Activated CD8-positive, alpha-beta memory T cell treated with anti-CD3 and anti-CD28 coated beads, Interleukin-2, amount 50 U/mL, for 1 hour (primary cell): ENCODE measurements around the gene EIF2S2.

Experiments
- DNase-seq: peaks from one replicate; pipeline ENCODE4 v3.0.0-alpha.2; 2020; ENCODE audit errors: extremely low read depth

The EIF2S2 gene

DNA sequence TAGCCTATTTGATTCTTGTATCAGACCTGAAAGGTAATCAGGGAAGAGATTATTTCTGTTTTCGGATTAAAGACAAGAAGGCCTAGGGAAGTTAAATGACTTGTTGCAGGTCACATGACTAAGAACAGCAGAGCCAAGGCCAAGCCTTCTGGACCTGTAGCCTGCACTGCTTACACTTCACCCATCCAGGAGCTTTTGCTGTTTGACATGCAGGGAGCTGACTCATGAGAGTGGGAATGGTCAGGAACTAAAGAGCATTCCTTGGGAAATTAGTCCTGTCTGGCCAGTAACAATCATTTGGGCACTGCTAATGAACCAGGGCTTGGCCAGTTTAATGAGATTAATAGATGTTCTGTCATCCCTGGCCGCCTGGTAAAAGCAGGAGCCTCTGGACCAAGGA is 46.8 kb downstream of the EIF2S2 start:
- DNase-seq, result no peak

DNA sequence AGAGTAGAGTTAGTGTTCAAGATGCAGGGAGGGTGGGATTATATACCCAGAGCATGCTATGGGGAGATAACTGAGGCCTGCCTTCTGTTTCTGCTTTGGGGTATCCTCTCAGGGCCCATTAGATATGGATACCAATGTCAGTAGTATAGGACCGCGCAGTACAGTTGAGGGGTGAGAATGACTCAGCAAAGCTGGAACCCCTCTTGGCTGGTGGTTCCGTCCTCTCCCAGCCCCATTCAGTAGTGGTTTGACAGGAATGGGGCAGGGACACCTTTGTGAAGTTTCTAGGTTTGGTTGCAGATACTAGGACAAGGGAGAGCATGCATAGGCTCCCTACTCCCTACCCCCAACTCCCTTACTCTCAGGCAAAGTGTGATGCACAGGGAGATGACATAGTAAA is 47.8 kb downstream of the EIF2S2 start:
- DNase-seq, result no peak

DNA sequence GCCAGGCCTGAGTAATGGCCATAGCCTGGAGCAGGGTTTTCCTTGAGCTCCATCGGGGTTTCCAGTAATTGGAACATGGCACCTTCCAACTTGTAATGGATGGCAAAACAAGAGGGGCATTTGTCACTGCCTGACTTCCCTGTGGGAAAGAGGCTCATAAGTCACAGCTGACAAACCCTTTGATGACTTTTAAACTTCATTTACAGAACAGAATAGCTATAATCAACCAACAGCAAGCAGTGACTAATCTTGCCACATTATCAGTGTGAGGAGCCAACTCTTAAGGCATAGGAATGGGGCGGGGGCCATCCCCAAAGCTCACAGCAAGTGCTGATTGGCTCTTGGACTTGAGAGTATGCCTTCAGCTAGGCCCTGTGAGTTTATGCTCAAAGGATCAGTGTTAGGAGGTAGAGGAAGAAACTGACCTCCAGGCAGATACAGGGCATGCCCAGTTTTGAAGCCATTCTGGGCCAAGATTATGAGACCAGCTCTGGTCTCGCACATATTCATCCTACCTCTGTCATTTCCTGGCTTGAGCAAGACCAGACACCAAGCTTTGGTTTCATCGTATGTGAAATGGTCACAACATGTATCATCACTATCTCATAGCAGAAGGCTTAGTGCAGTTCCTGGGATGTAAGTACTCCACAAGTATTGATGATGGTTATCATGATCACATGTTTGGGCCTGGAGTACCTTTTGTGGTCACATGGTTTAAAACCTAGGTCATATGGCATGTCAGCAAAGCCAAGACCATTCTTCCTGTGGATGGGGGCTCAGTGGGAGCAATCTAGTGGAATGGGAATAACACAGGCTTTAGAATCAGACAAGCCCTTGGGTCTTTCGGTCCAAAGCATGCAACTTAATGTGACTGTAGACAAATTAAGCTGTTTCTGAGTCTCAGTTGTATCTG is 49.2 kb downstream of the EIF2S2 start:
- DNase-seq, result no peak

DNA sequence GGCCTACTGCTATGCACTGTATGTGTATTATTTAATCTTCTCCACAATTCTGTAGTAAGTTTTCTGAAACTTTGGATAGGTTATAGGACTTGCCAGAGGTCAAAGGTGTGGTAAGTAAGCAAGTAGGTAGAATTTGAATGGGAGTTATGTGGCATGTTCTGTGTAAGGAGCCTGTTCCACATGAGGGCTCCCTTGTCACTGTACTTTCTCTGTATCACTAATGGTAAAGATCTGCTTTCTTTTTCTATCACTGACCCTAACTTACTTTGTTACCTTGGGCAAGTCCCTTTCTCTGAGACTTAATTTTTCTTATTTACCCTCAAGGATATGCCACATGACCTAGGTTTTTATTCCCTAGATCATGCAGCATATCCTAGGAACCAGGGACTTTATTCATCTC is 50.3 kb downstream of the EIF2S2 start:
- no peak for DNase-seq

DNA sequence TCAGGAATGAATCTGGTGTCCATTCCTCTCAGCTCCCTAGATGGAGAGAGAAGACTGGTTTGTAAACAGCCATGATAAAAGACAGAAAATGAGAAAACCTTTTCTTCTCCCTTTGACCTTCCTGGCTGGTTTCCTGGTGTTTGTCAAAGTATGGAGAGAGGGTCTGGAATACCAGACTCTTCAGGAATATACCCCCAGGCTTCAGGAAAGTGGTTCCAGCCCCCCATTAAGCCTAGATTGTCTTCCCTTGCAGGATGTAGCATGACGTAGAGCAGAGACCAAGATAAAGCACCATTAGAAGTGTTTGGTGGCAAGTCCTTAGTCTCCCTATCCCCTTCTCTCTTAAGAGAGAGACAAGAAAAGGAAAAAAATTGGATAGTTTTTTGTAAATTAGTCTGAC is 51.1 kb downstream of the EIF2S2 start:
- no peak for DNase-seq

DNA sequence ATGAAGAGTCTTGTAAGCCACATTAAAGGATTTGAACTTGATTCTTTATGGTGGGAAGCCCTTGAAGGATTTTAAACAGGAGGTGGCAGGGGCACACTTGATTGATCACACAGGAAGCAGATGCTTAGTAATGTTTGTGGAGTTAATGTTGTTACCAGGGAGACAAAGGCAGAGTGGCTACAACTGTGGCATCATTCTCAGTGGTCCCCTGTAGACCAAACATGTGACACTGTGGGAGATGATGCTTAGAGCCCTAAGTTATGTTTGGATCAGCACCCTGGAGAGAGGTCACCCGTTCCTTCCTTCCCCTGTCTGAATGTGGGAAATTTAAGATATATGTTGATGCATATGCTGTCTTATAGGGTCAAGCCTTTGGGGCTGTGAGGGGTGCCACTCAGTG is 53.2 kb downstream of the EIF2S2 start:
- DNase-seq, result no peak

DNA sequence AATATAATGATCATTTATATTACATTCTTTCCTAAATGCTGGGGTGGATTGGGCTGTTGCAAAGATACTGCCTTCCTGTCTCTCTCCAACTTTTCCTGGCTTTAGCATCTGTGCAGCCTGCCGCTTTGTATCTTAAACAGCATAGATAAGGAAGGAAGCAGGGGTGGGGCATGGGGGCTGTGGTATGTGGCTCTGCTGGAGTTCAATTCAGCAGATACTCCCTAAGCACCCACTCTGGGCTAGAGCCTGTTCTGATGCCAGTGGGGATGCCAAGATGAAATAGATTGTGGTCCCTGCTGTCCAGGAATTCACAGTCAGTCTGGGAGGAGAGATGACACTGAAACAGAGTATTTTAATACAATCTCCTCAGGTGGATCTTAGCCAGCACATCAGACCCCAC is 56.8 kb downstream of the EIF2S2 start:
- DNase-seq, result no peak

DNA sequence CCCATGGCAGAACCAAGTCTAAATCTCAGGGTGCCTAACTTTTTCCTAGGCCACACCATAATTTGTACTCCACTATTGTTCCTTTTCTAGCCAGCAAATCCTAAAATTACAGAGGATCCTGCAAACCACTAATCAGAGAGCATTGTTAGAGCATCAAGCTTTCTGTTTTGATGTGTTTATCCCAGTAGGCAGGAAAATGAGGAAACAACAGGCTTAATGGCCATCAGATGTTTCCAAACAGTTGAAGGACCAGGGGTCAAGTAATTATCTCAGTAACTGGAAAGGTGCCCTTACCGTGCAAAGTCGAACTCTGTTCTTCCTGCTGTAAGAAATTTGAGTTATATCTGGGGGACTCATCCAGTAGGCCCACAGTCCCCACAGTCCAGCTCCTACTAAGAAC is 59.6 kb downstream of the EIF2S2 start:
- DNase-seq, result no peak

DNA sequence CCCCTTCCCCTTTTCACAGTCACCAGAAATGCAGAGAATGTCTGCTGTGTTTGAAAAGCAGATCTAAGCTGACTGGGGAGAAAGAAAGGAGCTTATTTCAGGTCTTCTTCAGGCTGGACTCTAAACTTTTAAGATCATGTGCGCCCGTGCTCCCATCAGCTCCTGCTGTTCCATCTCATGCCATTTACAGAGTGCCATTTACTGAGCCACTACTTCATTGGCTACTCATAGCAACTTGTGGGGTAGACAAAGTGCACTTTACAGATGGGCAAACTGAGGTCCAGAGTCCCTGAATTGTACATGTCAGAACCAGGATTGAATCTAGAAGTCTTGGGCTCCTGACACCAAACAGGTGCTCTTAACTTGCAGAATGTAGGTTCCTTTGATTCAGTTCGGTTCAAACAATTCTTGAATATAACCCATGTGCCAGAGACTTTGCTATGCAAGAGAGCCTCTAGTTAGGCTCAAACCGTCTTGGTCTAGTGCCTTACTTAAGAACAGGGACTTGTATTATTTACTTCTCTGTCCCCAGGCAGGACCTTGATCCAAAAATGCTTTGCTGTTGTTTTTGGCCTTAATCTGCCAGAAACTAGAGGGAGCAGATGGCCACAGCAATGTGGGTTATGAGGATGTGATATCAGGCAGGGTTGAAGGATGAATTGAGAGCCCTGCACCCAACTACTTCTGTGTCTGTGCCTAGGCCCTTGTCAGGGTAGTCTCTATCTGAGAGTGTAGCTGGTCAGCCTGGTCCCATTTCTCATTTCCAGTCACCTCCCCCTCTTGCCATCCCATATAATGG is 61.9 kb downstream of the EIF2S2 start:
- DNase-seq, result no peak

DNA sequence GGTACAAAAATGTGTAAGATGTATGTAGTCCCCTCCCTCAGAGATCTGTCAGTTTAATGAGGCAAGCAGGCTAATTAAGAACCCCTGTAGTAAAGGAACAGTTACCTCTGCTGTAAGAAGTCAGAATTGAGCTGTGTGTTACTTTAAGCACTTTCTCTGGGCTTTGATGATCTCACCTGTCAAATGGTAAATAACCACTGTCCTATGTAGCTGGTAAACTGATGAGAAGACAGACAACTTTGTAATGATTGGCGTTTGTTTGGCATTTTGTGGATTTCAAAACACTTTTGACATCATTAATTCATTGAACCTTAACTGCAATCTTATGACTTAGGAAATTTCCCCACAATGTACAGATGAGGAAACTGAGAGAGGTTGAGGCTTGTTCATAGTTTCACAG is 62.7 kb downstream of the EIF2S2 start:
- DNase-seq, result no peak

DNA sequence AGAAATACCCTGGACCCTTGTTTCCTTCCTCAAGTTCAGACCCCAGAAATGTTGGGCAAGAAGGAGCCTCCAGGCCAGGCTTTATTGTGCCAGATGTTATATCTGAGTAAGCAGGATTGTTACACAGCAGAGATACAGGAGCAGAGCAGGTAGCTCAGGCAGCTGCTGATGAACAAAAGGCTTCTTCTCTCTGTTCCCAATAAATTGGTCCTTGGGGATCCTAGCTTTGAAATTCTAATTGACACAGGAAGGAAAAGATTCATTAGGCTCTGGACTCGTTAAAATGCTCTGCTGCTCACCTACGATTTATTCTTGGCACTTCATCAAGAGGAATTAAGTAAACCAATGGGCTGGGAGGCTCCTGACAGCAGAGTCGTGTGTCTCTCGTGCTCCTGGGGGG is 64.1 kb downstream of the EIF2S2 start:
- no peak for DNase-seq

DNA sequence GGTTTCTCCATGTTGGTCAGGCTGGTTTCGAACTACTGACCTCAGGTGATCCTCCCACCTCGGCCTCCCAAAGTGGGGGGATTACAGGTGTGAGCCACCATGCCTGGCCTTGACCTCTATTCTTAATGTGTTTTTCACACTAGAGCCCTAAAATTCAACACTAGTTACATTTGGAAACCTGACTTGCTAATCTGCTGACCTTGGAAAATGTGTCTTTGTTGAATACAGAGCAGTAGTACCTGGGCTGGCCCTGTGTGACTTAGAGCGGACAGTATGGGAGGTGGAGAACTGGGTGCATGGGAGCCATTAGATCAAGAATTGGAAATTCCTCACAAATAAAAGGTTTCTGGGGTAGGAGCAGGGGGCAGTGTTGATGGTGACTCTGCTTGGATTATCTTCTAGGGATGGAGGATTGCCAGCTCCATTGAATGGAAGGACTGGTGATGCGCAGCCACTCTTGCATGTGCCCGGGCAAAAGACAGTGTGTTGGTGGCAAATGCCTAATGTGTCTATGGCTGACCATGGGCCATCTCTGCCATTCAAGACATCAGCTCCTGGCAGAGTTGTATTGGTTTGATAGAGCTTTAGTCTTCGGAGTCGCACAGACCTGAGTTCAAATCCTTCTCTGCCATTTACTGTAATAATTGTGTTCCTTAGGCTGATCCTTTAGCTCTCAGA is 64.9 kb downstream of the EIF2S2 start:
- DNase-seq, result no peak

DNA sequence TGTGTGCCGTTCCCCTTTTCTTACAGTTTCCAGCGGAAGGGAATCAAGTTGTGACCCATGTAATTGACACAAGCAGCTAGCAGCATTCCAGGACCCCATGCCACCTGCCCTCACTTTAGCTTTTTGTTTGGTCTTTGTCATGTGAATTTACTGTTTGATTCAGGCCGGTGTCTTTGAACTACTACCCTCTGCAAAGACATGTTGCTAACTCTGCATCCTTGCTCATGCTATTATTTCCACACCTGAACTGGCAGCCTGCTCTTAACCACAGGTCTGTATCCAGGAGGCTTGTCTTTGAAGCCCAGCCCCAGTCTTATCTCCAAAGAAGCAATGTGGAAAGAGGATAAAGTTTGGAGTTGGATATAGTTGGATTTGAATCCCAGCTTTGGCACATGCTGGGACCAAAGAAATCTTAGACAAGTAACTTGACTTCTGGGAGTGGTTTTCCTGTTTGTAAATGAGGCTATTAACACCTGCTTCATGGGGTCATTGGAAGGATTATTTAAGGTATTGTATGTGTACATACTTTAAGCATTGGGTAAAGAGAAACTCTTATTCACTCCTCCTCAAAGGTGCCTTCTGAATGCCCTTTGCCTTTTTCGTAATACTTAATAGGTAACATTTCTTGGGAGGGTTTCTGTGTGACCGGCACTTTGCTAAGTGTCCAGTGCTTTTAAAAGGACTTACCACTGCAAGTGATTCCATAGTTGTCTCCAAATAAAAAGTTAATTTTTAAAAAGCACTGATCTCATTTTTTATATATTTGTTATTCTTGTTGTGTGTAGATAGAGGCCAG is 65.9 kb downstream of the EIF2S2 start:
- no peak for DNase-seq

DNA sequence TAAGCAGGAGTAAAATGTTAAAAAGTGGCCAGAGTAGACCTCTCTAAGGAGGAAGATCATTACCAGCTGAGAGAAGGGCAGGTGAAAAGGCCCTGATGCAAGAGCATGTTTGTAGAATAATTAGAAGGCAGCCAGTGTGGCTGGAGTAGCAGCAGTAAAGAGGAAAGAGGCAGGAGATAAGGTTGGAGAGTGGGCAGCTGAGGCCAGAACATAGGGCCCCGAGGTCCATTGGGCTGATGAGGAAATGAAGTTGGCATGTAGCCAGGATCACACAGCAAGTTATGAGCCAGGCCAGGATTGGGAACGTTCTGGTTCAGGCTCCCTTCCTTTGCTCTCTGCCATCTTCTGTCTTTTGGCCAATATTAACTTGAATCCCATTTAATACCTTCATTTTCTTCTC is 66.7 kb downstream of the EIF2S2 start:
- DNase-seq, result no peak

DNA sequence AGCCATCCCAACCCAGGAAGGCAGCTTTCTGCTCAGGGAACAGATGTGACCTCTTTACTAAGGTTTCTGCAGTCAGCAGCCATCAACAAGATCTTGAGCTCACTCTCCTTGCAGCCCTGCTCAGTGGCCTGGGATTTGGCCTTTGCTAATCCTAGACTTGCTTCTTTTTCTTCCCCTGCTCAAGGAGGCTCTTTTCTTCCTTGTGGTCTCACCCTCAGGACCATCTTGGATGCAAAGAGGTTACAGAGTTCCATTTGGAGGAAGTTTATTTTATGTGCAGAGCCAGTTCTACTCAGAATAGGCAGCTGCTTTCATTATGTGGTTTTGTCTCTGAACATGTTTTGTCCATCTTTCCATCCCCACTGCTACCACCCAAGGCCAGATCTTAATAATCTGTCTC is 69.0 kb downstream of the EIF2S2 start:
- DNase-seq, result no peak

DNA sequence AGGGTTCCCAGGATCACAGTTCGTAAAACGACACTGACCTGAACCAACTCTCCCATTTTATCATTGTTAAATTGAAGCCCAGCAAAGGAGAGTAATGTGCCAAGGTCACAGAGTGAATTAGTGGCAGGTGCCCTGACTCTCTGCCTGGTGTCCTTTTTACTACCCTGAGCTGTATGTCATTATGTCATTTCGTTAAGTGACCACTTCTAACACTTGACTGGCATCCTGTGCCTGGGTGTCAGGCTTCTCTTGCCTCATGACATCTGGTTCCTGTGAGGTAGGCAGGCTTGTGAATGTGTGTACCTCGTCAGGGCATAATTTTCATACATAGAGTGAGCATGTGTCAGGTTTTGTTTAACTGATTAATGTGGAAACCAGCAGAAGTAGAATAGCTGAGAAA is 69.8 kb downstream of the EIF2S2 start:
- no peak for DNase-seq

DNA sequence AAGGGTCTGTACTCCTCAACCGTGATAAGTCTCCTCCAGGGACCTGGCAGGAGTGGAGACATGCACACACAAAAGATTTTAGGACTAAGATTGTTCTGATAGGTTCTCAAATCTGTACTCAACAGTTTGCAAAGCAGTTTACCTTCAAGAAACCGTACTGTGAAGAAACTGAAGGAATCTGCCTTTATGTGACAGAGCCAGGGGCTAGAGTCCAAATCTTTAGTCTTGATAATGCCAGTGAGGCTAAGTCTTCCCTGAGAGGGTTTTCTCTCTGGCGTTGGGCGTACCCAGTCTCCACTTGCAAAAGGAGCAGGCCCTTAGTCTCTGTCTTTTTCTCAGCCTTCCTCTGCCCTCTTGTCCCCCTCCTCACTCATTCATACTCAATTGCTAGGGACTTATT is 70.8 kb downstream of the EIF2S2 start:
- DNase-seq, result no peak

DNA sequence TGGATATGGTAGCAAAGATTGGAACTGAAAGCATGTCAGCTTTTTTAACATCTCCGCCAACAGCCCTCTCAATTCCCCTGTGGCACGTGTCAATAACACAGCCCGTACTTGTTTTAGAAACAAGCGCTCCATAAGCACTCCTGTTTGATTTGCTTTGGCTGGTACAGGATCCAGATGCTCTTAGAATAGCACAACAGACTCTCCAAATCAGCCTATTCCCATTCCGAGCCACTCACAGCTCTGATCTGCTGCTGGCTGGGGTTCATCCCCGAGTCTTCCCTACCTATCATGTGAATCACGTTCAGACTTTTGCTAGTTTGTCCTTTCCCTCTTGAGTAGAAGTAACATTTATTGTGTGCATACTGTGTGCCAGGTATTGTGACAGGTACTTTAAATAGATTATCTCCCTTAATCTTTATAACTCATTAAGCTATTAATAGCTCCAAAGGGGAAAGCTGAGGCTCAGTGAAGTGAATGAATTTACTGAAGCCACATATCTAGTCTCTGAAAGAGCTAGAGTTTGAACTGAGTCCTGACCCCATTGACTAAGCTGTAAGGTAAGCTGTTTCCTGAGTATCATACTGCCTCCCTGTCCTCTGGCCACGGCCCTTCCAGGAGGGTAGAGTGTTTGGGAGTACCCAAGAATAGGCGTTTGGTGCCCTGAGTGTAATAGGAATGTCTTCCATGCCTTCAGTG is 71.6 kb downstream of the EIF2S2 start:
- DNase-seq, result no peak
